ENCODE measurements around the gene HIVEP3.

- no peak for TF ChIP-seq CTCF (conservative IDR thresholded peaks at IDR 0.05; ENCODE audit: low read length)
- TF ChIP-seq EZH2phosphoT487 (IDR thresholded peaks at IDR 0.05; ENCODE audit: borderline replicate concordance) = no peak
Observed at GRCh38 chr1:41677620-41678019, 241.1 kb downstream of the HIVEP3 start.

Data from Loucy (cell line).